ENCODE results near the gene LHX6. TPM values are rescaled to one million over a fixed set of nuclear protein-coding genes. Genes with fewer than 3 reads are reported as not detected.

The LHX6 gene
- total and polyA plus RNA-seq, 9 of the 15 experiments (the other 6 are each of a cell fraction or from before 2014, with no cell fraction given): 2.8 to 16.3 (median 7.9) TPM

- TF ChIP-seq MAX (CRISPR knock-in tag; IDR thresholded peaks at IDR 0.05): peak; percentile 67
- 0 out of 2 replicates have a peak, but pooled peaks have one; percentile 26 for TF ChIP-seq EP300 (IDR thresholded peaks at IDR 0.05; ENCODE audit: low read length)
- TF ChIP-seq CSDE1 (IDR thresholded peaks at IDR 0.05): no peak
- 0 out of 2 replicates have a peak, but pooled peaks have one; percentile 14 for TF ChIP-seq NR2C1 (IDR thresholded peaks at IDR 0.05)
- no peak for TF ChIP-seq NR2C1 (tag; IDR thresholded peaks at IDR 0.05)
- no peak for TF ChIP-seq RBM22 (IDR thresholded peaks at IDR 0.05; ENCODE audit: low read depth, low read length, poor library complexity, severe bottlenecking)
- TF ChIP-seq ATF3 (IDR thresholded peaks at IDR 0.05): peak; percentile 60
- TF ChIP-seq ATF3 (CRISPR knock-in tag; conservative IDR thresholded peaks at IDR 0.05): no peak
- peak; percentile 45; the same call in 1 of the 2 replicates for TF ChIP-seq TCF3 (CRISPR knock-in tag; IDR thresholded peaks at IDR 0.05)
- TF ChIP-seq JUN (IDR thresholded peaks at IDR 0.05; ENCODE audit: borderline replicate concordance, low read depth, low read length): 0 out of 2 replicates have a peak, but pooled peaks have one; percentile 54
- TF ChIP-seq JUN (CRISPR knock-in tag; IDR thresholded peaks at IDR 0.05; ENCODE audit: borderline replicate concordance): no peak
Measured at GRCh38 chr9:122180633-122181032, 48.1 kb downstream of the LHX6 start (continued).

GRCh38 chr9:122179690-122180074 lies 49.1 kb downstream of the LHX6 start:
- H3K27me3 ChIP-seq (ENCODE audit: control insufficient read depth in 2 of 2, insufficient read depth in 2 of 2, low read length in 2 of 2): no peaks in the 10 kb centered on the region
- in situ Hi-C loops (cut with MboI): no loop called here
- 46% methylated on average over 2 of the region's 2 CpGs for WGBS (ENCODE audit: insufficient coverage, low coverage, missing lambda C conversion rate)
- no peaks in the 10 kb centered on the region for H3K9me1 ChIP-seq (ENCODE audit: control insufficient read depth, insufficient read depth, low read length)
- no peak overlapping the region for H2AFZ ChIP-seq (ENCODE audit: low read depth, low read length)
- H3K27ac ChIP-seq (ENCODE audit: extremely low read depth, low read depth, low read length): no peak overlapping the region
- no peak for DNase-seq (ENCODE audit: extremely low read depth in 1 of 4, low spot score in 3 of 4)
- POLR2A ChIA-PET: interaction anchor here (0.9 kb wide), 1 partner anchor 15 kb away, joined by 3 read pairs; no protein-coding TSS in a partner anchor
- H3K4me2 ChIP-seq (ENCODE audit: insufficient read depth, low read length): no peak overlapping the region
- H4K20me1 ChIP-seq (replicated peaks; ENCODE audit: control insufficient read depth, insufficient read depth, low read length): no peaks in the 10 kb centered on the region
- ATAC-seq: no peak
- no peaks in the 10 kb centered on the region for H3K9me3 ChIP-seq (replicated peaks; ENCODE audit: control insufficient read depth, insufficient read depth, low read depth, low read length)
- no TSS peak for BruUV-seq (replicated peaks)
- CTCF ChIA-PET (ENCODE audit: low intra/inter-chr PET ratio): no interaction called here
- intact Hi-C loops (cut with micrococcal nuclease): no loop called here
- no peak overlapping the region for H3K4me3 ChIP-seq
- H3K9ac ChIP-seq (ENCODE audit: insufficient read depth in 1 of 2, low read depth in 2 of 2, low read length in 2 of 2): no peak overlapping the region
- no peaks in the 10 kb centered on the region for H3K36me3 ChIP-seq (ENCODE audit: control insufficient read depth, insufficient read depth, low read length)
- H3K79me2 ChIP-seq (ENCODE audit: control insufficient read depth, insufficient read depth, low read length): no peaks in the 10 kb centered on the region
- FAIRE-seq: no peak
- H3K4me1 ChIP-seq (replicated peaks in 1 of 2; ENCODE audit: control insufficient read depth in 2 of 2, insufficient read depth in 2 of 2, low read length in 2 of 2): peaks cover 0 to 18% of the 10 kb centered on the region in 2 experiments; a peak in 2 of 5 replicates
- TF ChIP-seq ZNF354B (CRISPR knock-in tag; IDR thresholded peaks at IDR 0.05): no peak
- no peak for TF ChIP-seq REST (IDR thresholded peaks at IDR 0.05; ENCODE audit: borderline replicate concordance)
- TF ChIP-seq REST (CRISPR knock-in tag; IDR thresholded peaks at IDR 0.05; ENCODE audit: low read depth): no peak

All from K562 (cell line).